BJ (cell line): ENCODE measurements around the gene ATP11A. TPM values are rescaled to one million over a fixed set of nuclear protein-coding genes. Genes with fewer than 3 reads are reported as not detected.

Experiments used
- CTCF ChIA-PET: fragments of 350-600 bp; formaldehyde crosslinking; extraction: SDS; loops from one replicate; lab custom pipeline; 2021; ENCODE audit warnings: antibody characterized with exemption, inconsistent platforms; lab: Yijun Ruan, JAX
- POLR2A ChIA-PET: fragments of 300-600 bp; sonication (Branson Sonifier 250); formaldehyde crosslinking; extraction: SDS; loops from one replicate; lab custom pipeline; 2021; ENCODE audit warnings: antibody characterized with exemption; lab: Charles Lee
- DNase-seq: peaks from one replicate; pipeline ENCODE4 v3.0.0-alpha.2; 2011; ENCODE audit warnings: low read depth
- H3K27me3 ChIP-seq: 2 replicates; pipeline ENCODE4 v1.6.0; 2011; ENCODE audit warnings: low read length; ENCODE audit not compliant: control insufficient read depth, insufficient read depth
- H3K36me3 ChIP-seq: 2 replicates; pipeline ENCODE4 v1.5.1; 2011; ENCODE audit warnings: low read length; ENCODE audit not compliant: control insufficient read depth, insufficient read depth
- H3K4me3 ChIP-seq: 2 replicates; pipeline ENCODE4 v1.5.1; 2011; ENCODE audit warnings: low read depth, mild to moderate bottlenecking, control low read depth, low read length
- CTCF ChIP-seq: IDR thresholded peaks from 2 replicates; pipeline ENCODE4 v1.5.1; 2011; ENCODE audit warnings: low read depth, mild to moderate bottlenecking, control low read depth, inconsistent platforms, low read length, moderate library complexity; ENCODE audit not compliant: insufficient read depth
- polyA plus RNA-seq: library from polyadenylated mRNA; depleted of rRNA; stranded (reverse); fragments of >200 nt; gene quantifications from 2 replicates; pipeline ENCODE4 v1.2.3, GENCODE V29; 2011

ATP11A gene
- polyA plus RNA-seq, 1 experiment, result 1.9 TPM

- no peak for DNase-seq
- TF ChIP-seq CTCF, result no peak
- CTCF ChIA-PET, result no interaction called here
- Histone ChIP-seq H3K36me3 (no peaks in the 10 kb centered on the region), H3K4me3 (no peak overlapping the region), H3K27me3 (no peaks in the 10 kb centered on the region)
- POLR2A ChIA-PET, result no interaction called here
Measured at GRCh38 chr13:112720814-112721197, 31.0 kb downstream of the ATP11A start.

DNA sequence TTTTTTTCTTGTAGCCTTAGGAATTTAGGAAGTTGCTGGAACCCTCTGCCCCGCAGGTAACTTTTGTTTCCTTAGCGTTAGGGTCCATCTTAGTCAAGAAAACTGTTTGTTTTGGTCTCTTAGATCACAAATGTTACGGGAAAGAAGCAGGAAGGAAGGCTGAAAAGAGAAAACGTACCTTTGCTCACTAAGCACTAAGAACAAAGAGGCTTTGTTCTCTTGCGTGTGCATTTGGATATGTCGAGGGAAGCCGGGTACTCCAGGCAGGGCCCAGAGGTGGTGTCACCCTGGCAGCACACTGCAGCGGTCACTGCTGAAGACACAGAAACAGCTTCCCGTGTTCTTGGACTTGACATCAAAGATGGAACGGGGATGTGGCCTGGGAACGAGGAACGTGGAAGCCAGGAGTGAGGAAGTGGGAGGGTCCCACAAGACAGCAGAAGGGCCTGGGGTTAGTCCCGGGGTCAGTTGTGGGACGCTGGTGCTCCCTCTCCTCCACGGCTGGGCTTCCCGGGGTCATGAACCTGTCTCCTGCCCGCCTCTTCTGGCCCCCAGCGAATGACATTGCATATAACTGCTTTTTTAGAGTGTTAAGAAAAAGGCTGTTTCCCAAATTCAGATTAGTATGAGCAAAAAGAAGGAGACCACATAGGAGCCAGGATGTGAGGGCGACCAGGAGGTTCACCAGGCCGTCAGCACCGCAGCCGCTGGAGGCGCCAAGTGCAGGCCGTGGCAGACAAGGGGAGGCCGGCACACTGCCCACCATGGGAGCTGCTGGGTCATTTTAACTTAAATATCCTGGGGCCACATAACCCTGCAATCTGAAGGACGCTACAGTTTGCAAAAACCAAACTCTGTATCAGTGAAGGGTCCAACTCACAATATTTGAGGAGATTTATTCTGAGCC, 31.6 kb downstream of the ATP11A start:
- ChIA-PET CTCF (interaction anchor here (0.5 kb wide), 1 partner anchor 141 kb away, joined by 3 read pairs; no protein-coding TSS in a partner anchor), POLR2A (no interaction called here)
- H3K4me3 ChIP-seq, result no peak overlapping the region
- no peak for TF ChIP-seq CTCF
- H3K27me3 ChIP-seq, result no peaks in the 10 kb centered on the region
- no peak for DNase-seq
- no peaks in the 10 kb centered on the region for H3K36me3 ChIP-seq

- CTCF ChIA-PET, result no interaction called here
- H3K36me3 ChIP-seq, result no peaks in the 10 kb centered on the region
Measured at GRCh38 chr13:112722433-112723263, 32.8 kb downstream of the ATP11A start.

DNA sequence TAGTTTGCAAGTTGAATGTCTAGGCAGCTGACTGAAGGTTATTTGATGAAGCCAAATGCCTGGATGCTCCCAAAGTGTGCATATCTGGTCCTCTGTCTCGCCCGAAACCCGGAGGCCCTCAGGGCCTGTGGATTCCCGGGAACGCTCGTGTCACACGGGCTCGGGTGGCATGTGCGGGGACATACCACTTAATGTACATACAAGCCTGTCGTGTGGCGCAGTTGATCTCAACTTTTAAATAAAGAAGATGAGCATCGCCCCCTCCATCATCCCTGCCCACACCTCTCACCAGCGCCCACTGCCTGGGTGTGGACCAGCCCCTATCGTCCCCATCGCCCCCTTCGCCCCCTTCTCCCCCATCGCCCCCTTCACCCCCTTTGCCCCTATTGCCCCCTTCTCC, 33.9 kb downstream of the ATP11A start:
- Histone ChIP-seq H3K36me3 (no peaks in the 10 kb centered on the region), H3K4me3 (no peak overlapping the region), H3K27me3 (no peaks in the 10 kb centered on the region)
- ChIA-PET CTCF (no interaction called here), POLR2A (no interaction called here)
- no peak for TF ChIP-seq CTCF
- DNase-seq, result no peak

More at GRCh38 chr13:112722433-112723263, 32.8 kb downstream of the ATP11A start:
- no peak for TF ChIP-seq CTCF
- POLR2A ChIA-PET, result no interaction called here
- DNase-seq, result no peak
- H3K4me3 ChIP-seq, result no peak overlapping the region
- no peaks in the 10 kb centered on the region for H3K27me3 ChIP-seq

DNA sequence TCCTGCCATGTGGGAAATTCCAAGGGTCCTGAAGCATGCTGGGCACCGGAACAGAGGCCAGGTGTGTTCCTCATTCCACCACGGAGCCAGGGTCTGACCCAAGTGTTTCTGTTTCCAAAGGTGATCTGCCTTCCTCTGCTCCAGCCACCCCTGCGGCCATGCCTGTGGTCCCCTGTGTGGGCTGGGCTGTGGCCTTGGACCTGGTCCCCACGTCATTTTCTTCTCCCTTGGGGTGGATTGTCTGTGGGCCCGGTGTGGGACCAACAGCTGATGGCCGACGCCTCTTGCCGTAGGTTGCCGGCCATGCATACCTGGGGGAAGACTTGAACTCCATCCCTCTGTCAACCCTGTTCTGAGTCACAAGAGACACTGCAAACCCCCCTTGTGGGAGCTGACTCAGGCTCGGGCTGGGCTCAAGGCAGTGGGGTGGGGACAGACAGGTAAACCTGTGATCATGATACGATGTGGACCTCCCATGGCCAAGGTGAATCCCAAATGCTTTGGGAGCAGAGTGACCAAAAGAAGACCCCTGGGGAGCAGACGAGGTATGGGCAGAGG, 35.0 kb downstream of the ATP11A start:
- ChIA-PET POLR2A (no interaction called here), CTCF (interaction anchor here (1.0 kb wide), 1 partner anchor 10 kb away, joined by 3 read pairs; no protein-coding TSS in a partner anchor)
- Histone ChIP-seq H3K27me3 (no peaks in the 10 kb centered on the region), H3K36me3 (no peaks in the 10 kb centered on the region), H3K4me3 (no peak overlapping the region)
- TF ChIP-seq CTCF, result no peak
- DNase-seq, result no peak
